ENCODE data around the gene ATP5MK.
A peak's percentile ranks its signal among the peaks of the same experiment; 100 is the strongest.

ATP5MK gene, protein sequence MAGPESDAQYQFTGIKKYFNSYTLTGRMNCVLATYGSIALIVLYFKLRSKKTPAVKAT

DNA sequence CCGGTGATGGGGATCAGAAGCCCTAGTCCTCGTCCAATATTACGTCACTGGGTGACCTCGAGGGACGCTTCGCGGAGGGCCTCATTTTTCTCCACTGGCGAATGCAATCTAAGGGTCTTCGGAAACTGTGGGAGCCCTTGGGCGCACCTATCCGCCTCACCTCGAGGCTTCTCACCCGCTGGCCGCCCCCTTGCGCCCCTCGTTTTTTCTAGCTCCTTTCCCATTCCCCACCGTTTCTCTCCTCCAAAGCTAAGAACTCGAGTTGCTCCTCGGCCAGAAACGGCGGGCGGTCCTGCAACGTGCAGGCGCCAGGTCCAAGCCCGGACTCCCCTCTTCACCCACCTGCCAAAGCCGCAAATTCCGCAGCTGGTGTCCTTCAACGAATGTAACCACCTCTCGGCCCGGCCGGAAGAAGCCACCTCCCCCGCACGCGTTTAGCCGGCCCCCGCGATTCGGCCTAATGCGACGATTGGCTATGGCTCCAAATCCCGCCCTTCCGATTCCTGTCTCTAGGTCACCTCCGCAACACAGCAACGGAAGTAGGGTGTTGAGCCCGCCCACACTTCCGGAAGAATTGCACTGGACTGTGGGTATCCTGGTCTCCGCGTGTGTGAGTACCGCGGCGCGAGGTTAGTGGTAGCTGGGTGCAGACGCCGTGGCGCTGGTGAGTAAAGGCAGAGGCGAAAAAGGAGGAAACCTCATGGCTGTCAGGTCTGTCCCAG lies at the start of gene ATP5MK, which contains the start of gene PDCD11:
TSS of gene ATP5MK (minus strand) at position 409 of the 722 bp plus-strand sequence. CDS start 4,018 bp downstream, outside the sequence.
TSS of gene PDCD11 (plus strand) at position 560 of the 722 bp plus-strand sequence. CDS start 1,801 bp downstream, outside the sequence.
- H3K9ac ChIP-seq (ENCODE audit: low read depth, low read length) = peak within 1 kb of the TSS; percentile 94
- peak within 1 kb of the TSS; percentile 71 for H3K27ac ChIP-seq (ENCODE audit: low read length)
- H3K9me3 ChIP-seq (ENCODE audit: insufficient read depth, low read depth, low read length) = no peaks in the 10 kb centered on the region
- peaks cover 62% of the 10 kb centered on the region for H3K36me3 ChIP-seq (ENCODE audit: insufficient read depth, low read depth, low read length)
- H3K4me1 ChIP-seq (ENCODE audit: insufficient read depth, low read length) = no peaks in the 10 kb centered on the region
- H3K4me3 ChIP-seq (ENCODE audit: low read length) = peak within 1 kb of the TSS; percentile 100
- H3K27me3 ChIP-seq (ENCODE audit: insufficient read depth, low read length) = no peaks in the 10 kb centered on the region

DNA sequence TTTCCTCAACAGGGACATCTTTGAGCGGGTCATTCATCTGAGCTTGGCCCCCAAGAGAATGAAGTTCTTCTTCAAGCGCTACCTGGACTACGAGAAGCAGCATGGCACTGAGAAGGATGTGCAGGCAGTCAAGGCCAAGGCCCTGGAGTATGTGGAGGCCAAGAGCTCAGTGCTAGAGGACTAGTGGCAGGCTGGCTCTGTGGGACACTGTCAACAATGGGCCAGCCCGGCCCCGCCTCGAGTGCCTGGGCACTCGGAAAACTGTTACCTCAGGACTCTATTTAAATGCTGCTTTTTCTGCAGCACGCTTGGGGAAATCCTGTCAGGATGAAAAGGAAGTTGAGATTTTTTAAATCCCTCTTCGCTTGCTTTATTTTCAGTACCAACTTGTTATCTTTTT lies 49.1 kb upstream of the ATP5MK start:
- Histone ChIP-seq H3K27me3 (ENCODE audit: insufficient read depth, low read length) (no peaks in the 10 kb centered on the region), H3K36me3 (ENCODE audit: insufficient read depth, low read depth, low read length) (peaks cover 75% of the 10 kb centered on the region), H3K9ac (ENCODE audit: low read depth, low read length) (no peak overlapping the region), H3K27ac (ENCODE audit: low read length) (no peak overlapping the region), H3K9me3 (ENCODE audit: insufficient read depth, low read depth, low read length) (no peaks in the 10 kb centered on the region), H3K4me1 (ENCODE audit: insufficient read depth, low read length) (no peaks in the 10 kb centered on the region), H3K4me3 (ENCODE audit: low read length) (no peak overlapping the region)

DNA sequence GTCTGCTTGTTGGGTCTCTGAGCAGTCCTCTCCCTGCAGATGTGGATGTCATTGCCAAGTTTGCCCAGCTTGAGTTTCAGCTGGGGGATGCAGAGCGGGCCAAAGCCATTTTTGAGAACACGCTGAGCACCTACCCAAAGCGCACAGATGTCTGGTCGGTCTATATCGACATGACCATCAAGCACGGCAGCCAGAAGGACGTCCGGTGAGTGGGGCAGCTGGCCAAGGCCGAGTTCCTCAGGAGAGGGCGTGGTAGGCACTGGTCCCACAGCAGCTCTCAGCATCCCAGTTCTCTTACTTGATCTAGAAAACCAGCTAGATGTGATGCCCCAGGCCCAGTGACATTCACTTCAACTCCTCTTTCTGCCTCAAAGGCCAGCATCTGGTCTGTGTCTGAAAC lies 48.2 kb upstream of the ATP5MK start:
- Histone ChIP-seq H3K9ac (ENCODE audit: low read depth, low read length) (no peak overlapping the region), H3K9me3 (ENCODE audit: insufficient read depth, low read depth, low read length) (no peaks in the 10 kb centered on the region), H3K36me3 (ENCODE audit: insufficient read depth, low read depth, low read length) (peaks cover 83% of the 10 kb centered on the region), H3K27ac (ENCODE audit: low read length) (no peak overlapping the region), H3K27me3 (ENCODE audit: insufficient read depth, low read length) (no peaks in the 10 kb centered on the region), H3K4me3 (ENCODE audit: low read length) (no peak overlapping the region), H3K4me1 (ENCODE audit: insufficient read depth, low read length) (no peaks in the 10 kb centered on the region)

DNA sequence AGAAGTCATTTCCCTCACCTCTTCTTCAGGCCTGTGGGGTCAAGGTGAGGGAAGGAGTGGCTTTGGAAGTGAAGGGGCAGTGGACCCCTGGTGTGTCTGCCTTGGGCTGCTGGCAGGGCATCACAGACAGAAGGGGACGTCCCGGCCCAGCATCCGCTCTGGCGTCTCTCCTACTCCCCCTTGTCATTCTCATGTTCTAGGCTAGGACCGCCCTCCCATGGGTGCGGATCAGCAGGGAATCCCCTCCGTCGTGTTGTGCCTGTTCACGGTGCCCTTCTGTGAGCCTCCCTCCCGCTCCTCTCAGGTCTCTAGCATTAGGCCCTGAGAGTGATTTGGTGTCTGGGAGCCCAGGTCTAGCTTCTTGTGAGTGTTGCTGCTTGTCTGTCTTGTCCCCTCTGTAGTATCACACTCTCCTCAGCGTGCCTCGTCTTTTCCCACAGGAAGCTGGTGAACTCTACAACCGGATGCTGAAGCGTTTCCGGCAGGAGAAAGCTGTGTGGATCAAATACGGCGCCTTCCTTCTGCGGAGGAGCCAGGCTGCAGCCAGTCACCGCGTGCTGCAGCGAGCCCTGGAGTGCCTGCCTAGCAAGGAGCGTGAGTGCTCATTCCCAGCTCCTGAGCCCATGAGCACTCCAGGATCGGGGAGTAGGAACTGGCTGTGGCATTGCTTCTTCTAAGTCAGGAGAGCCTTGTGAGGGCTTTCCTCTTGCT lies 47.4 kb upstream of the ATP5MK start:
- Histone ChIP-seq H3K9me3 (ENCODE audit: insufficient read depth, low read depth, low read length) (no peaks in the 10 kb centered on the region), H3K27ac (ENCODE audit: low read length) (no peak overlapping the region), H3K27me3 (ENCODE audit: insufficient read depth, low read length) (no peaks in the 10 kb centered on the region), H3K4me1 (ENCODE audit: insufficient read depth, low read length) (no peaks in the 10 kb centered on the region), H3K9ac (ENCODE audit: low read depth, low read length) (no peak overlapping the region), H3K4me3 (ENCODE audit: low read length) (no peak overlapping the region), H3K36me3 (ENCODE audit: insufficient read depth, low read depth, low read length) (peaks cover 92% of the 10 kb centered on the region)

DNA sequence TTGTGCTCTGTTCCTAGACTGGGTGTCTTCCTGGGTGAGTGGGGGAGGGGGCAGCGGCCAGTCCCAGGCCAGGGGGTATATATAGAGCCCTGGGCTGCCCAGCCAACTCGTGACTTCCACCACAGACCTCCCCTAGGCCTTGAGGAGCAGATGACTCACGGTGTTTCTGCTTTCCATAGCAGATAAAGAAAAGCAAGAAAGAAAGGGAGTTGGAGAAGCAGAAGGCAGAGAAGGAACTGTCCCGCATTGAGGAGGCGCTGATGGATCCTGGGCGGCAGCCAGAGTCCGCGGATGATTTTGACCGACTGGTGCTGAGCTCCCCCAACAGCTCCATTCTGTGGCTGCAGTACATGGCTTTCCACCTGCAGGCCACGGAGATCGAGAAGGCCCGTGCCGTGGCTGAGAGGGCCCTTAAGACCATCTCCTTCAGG lies 45.8 kb upstream of the ATP5MK start:
- Histone ChIP-seq H3K36me3 (ENCODE audit: insufficient read depth, low read depth, low read length) (peaks cover 95% of the 10 kb centered on the region), H3K4me1 (ENCODE audit: insufficient read depth, low read length) (no peaks in the 10 kb centered on the region), H3K27me3 (ENCODE audit: insufficient read depth, low read length) (no peaks in the 10 kb centered on the region), H3K9ac (ENCODE audit: low read depth, low read length) (no peak overlapping the region), H3K9me3 (ENCODE audit: insufficient read depth, low read depth, low read length) (no peaks in the 10 kb centered on the region), H3K4me3 (ENCODE audit: low read length) (no peak overlapping the region), H3K27ac (ENCODE audit: low read length) (no peak overlapping the region)

DNA sequence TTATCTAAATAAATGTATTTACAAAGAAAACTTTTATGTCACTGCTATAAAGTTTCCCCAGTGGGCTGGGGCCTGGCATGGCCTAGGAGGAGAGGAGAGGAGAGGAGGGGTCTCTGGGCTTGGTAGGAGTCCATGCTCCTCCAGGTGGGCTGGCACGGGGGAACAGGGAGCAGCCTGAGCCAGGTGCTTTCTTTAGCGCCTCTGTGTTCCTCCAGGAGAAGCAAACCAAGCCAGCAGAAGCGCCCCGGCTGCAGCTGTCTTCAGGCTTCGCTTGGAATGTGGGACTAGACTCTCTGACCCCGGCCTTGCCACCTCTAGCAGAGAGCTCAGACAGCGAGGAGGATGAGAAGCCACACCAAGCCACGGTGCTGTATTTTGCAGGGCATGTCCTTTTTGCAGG lies 45.3 kb upstream of the ATP5MK start:
- H3K9ac ChIP-seq (ENCODE audit: low read depth, low read length) = no peak overlapping the region
- H3K27ac ChIP-seq (ENCODE audit: low read length) = no peak overlapping the region
- H3K9me3 ChIP-seq (ENCODE audit: insufficient read depth, low read depth, low read length) = no peaks in the 10 kb centered on the region
- no peaks in the 10 kb centered on the region for H3K27me3 ChIP-seq (ENCODE audit: insufficient read depth, low read length)
- no peak overlapping the region for H3K4me3 ChIP-seq (ENCODE audit: low read length)
- H3K36me3 ChIP-seq (ENCODE audit: insufficient read depth, low read depth, low read length) = peaks cover 97% of the 10 kb centered on the region
- H3K4me1 ChIP-seq (ENCODE audit: insufficient read depth, low read length) = no peaks in the 10 kb centered on the region

DNA sequence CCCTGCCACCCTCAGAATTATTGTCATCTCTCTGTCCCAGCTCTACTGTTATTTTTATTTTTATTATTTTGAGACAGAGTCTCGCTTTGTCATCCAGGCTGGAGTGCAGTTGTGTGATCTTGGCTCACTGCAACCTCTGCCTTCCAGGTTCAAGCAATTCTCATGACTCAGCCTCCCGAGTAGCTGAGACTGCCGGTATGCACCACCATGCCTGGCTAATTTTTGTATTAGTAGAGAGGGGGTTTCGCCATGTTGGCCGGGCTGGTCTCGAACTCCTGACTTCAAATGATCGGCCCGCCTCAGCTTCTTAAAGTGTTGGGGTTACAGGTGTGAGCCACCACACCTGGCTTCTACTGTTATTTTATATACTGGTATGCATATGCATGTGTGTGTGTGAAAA lies 44.9 kb upstream of the ATP5MK start:
- Histone ChIP-seq H3K4me3 (ENCODE audit: low read length) (no peak overlapping the region), H3K9me3 (ENCODE audit: insufficient read depth, low read depth, low read length) (no peaks in the 10 kb centered on the region), H3K27me3 (ENCODE audit: insufficient read depth, low read length) (no peaks in the 10 kb centered on the region), H3K4me1 (ENCODE audit: insufficient read depth, low read length) (no peaks in the 10 kb centered on the region), H3K9ac (ENCODE audit: low read depth, low read length) (no peak overlapping the region), H3K27ac (ENCODE audit: low read length) (no peak overlapping the region), H3K36me3 (ENCODE audit: insufficient read depth, low read depth, low read length) (peaks cover 97% of the 10 kb centered on the region)

DNA sequence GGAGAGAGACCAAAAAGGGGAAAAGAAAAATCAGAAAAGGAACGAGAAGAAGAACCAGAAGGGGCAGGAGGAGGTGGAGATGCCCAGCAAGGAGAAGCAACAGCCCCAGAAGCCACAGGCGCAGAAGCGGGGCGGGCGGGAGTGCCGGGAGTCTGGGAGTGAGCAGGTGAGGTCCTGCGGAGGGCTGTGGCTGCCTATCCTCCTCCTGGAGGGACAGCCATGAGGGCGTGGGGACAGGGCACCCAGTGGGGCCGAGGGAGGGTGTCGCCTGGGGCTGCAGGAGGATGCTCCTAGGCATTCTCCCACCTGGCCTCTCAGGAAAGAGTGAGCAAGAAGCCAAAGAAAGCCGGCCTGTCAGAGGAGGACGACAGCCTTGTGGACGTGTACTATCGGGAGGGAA lies 44.1 kb upstream of the ATP5MK start:
- Histone ChIP-seq H3K4me3 (ENCODE audit: low read length) (no peak overlapping the region), H3K36me3 (ENCODE audit: insufficient read depth, low read depth, low read length) (peaks cover 96% of the 10 kb centered on the region), H3K9ac (ENCODE audit: low read depth, low read length) (no peak overlapping the region), H3K9me3 (ENCODE audit: insufficient read depth, low read depth, low read length) (no peaks in the 10 kb centered on the region), H3K27ac (ENCODE audit: low read length) (no peak overlapping the region), H3K4me1 (ENCODE audit: insufficient read depth, low read length) (no peaks in the 10 kb centered on the region), H3K27me3 (ENCODE audit: insufficient read depth, low read length) (no peaks in the 10 kb centered on the region)

DNA sequence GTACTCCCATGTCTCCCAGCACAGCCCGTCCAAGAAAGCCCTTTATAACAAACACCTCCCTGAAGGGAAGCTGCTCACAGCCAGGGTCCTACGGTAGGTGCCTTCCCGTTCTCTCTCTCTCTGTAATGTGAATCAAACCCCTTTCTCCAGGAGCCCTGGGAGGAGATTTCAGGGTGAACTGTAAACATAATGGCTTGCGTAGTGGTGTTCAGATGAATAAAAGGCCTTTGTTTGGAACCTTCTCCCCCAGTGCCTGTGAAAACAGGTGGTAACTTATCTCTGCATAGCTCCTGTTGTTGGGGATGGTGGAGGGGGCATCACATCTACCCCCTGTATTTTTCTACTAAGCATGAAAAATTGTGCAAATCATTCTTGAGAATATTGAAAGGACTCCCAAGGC lies 43.5 kb upstream of the ATP5MK start:
- no peak overlapping the region for H3K9ac ChIP-seq (ENCODE audit: low read depth, low read length)
- no peak overlapping the region for H3K27ac ChIP-seq (ENCODE audit: low read length)
- H3K4me1 ChIP-seq (ENCODE audit: insufficient read depth, low read length) = no peaks in the 10 kb centered on the region
- H3K4me3 ChIP-seq (ENCODE audit: low read length) = no peak overlapping the region
- H3K9me3 ChIP-seq (ENCODE audit: insufficient read depth, low read depth, low read length) = no peaks in the 10 kb centered on the region
- H3K36me3 ChIP-seq (ENCODE audit: insufficient read depth, low read depth, low read length) = peaks cover 96% of the 10 kb centered on the region
- no peaks in the 10 kb centered on the region for H3K27me3 ChIP-seq (ENCODE audit: insufficient read depth, low read length)

DNA sequence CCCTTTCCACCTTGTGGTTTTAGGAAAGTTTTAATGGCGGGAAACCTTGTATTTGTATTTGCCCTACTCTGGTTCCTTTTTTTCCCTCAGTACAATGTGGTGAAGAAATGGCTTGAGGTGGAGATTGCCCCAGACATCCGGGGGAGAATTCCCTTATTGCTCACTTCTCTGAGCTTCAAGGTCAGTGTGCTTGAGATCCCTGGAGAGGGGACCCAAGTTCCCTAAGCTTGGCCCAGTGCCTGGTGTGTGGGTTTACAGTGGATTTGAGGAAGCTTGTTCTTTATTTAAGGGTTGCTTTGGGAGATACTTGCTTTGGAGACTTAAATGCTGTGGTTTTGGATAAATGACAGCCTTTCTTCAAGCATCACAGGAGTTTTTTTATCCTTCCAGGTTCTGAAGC lies 37.6 kb upstream of the ATP5MK start:
- Histone ChIP-seq H3K27me3 (ENCODE audit: insufficient read depth, low read length) (no peaks in the 10 kb centered on the region), H3K9me3 (ENCODE audit: insufficient read depth, low read depth, low read length) (no peaks in the 10 kb centered on the region), H3K27ac (ENCODE audit: low read length) (no peak overlapping the region), H3K4me1 (ENCODE audit: insufficient read depth, low read length) (no peaks in the 10 kb centered on the region), H3K4me3 (ENCODE audit: low read length) (no peak overlapping the region), H3K36me3 (ENCODE audit: insufficient read depth, low read depth, low read length) (peaks cover 95% of the 10 kb centered on the region), H3K9ac (ENCODE audit: low read depth, low read length) (no peak overlapping the region)

DNA sequence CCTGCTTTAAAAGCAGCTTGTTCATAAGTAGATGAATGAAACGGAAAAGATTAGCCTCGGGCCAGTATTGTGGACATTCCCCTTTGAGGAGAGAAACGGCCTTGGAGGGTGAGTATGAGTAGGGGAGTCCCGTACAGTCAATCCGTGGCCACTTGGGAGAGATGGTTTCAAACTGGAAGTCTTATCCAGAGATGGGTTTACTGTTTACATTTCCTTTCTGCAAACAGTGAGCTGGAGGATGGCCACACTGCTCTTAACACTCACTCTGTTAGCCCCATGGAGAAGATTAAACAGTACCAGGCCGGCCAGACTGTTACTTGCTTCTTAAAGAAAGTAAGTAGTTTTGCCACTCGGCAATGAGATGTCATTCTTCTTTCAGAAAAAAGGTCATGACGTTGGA lies 35.6 kb upstream of the ATP5MK start:
- Histone ChIP-seq H3K36me3 (ENCODE audit: insufficient read depth, low read depth, low read length) (peaks cover 98% of the 10 kb centered on the region), H3K27ac (ENCODE audit: low read length) (no peak overlapping the region), H3K9me3 (ENCODE audit: insufficient read depth, low read depth, low read length) (no peaks in the 10 kb centered on the region), H3K4me1 (ENCODE audit: insufficient read depth, low read length) (no peaks in the 10 kb centered on the region), H3K4me3 (ENCODE audit: low read length) (no peak overlapping the region), H3K9ac (ENCODE audit: low read depth, low read length) (no peak overlapping the region), H3K27me3 (ENCODE audit: insufficient read depth, low read length) (no peaks in the 10 kb centered on the region)

DNA sequence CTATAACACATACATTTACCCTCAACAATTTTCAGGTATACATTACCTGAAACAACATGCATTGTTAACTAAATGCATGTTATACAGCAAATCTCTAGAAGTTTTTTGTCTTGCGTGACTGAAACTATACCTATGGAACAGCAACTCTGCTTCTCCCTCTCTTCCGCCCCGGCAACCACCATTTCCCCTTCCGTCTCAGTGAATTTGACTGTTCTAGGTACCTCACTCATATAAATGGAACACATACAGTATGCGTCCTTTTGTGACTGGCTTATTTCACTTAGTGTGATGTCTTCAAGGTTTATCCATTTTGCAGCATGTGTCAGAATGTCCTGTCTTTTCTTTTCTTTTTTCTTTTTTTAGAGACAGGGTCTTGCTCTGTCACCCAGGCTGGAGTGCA lies 33.4 kb upstream of the ATP5MK start:
- Histone ChIP-seq H3K4me1 (ENCODE audit: insufficient read depth, low read length) (no peaks in the 10 kb centered on the region), H3K27me3 (ENCODE audit: insufficient read depth, low read length) (no peaks in the 10 kb centered on the region), H3K9me3 (ENCODE audit: insufficient read depth, low read depth, low read length) (no peaks in the 10 kb centered on the region), H3K27ac (ENCODE audit: low read length) (no peak overlapping the region), H3K36me3 (ENCODE audit: insufficient read depth, low read depth, low read length) (peaks cover 98% of the 10 kb centered on the region), H3K9ac (ENCODE audit: low read depth, low read length) (no peak overlapping the region), H3K4me3 (ENCODE audit: low read length) (no peak overlapping the region)
